IMR-90 (cell line): ENCODE measurements around the gene STX16. TPM values are rescaled to one million over a fixed set of nuclear protein-coding genes. Genes with fewer than 3 reads are reported as not detected.
A peak's percentile ranks its signal among the peaks of the same experiment; 100 is the strongest.

Experiments used
- ATAC-seq: fragments of 200-7000 bp; cut with Tn5 transposase; 2 replicates; pipeline ENCODE4 v1.9.1; 2020; ENCODE audit warnings: low read depth, mild to moderate bottlenecking, moderate library complexity
- BruUV-seq: library from RNA; stranded (reverse); fragments of 400-500 nt; replicated peaks from 2 replicates; lab custom pipeline; 2021; lab: Mats Ljungman, UMichigan
- CTCF ChIA-PET: fragments of 300-600 bp; formaldehyde crosslinking; extraction: SDS; loops from one replicate; lab custom pipeline; 2021; ENCODE audit warnings: antibody characterized with exemption; lab: Yijun Ruan, JAX
- POLR2A ChIA-PET: fragments of 300-600 bp; sonication (Branson Sonifier 250); formaldehyde crosslinking; loops from one replicate; lab custom pipeline; 2022; ENCODE audit warnings: antibody characterized with exemption; ENCODE audit not compliant: unreplicated experiment; lab: Charles Lee
- DNase-seq: peaks from one replicate; pipeline ENCODE4 v3.0.0; 2013
- H2AFZ ChIP-seq: replicated peaks from 2 replicates; pipeline ENCODE3; 2013; ENCODE audit warnings: low read length, mild to moderate bottlenecking; ENCODE audit not compliant: poor library complexity
- H2AK5ac ChIP-seq: 2 replicates; pipeline ENCODE4 v1.6.1; 2013; ENCODE audit warnings: low read depth, low read length, inconsistent platforms
- H2AK9ac ChIP-seq: replicated peaks from 2 replicates; pipeline ENCODE3; 2013; ENCODE audit warnings: mild to moderate bottlenecking, low read depth, low read length, moderate library complexity; ENCODE audit not compliant: poor library complexity
- H2BK120ac ChIP-seq: 2 replicates; pipeline ENCODE4 v1.6.1; 2013; ENCODE audit warnings: low read depth, low read length, inconsistent platforms
- H2BK15ac ChIP-seq: 3 replicates; pipeline ENCODE4 v1.6.1; 2013; ENCODE audit warnings: low read depth, low read length, inconsistent platforms
- H2BK20ac ChIP-seq: 2 replicates; pipeline ENCODE4 v1.6.1; 2013; ENCODE audit warnings: low read depth, mild to moderate bottlenecking, inconsistent platforms, low read length, moderate library complexity
- H2BK5ac ChIP-seq: 2 replicates; pipeline ENCODE4 v1.6.1; 2013; ENCODE audit warnings: mild to moderate bottlenecking, low read depth, low read length, inconsistent platforms; ENCODE audit not compliant: poor library complexity, severe bottlenecking
- H3K14ac ChIP-seq: replicated peaks from 2 replicates; pipeline ENCODE4 v1.6.1; 2013; ENCODE audit warnings: low read depth, low read length, inconsistent platforms
- H3K18ac ChIP-seq: 2 replicates; pipeline ENCODE4 v1.6.1; 2013; ENCODE audit warnings: low read depth, low read length, control low read depth
- H3K23ac ChIP-seq: 2 replicates; pipeline ENCODE4 v1.6.1; 2013; ENCODE audit warnings: low read depth, low read length, inconsistent platforms
- H3K27ac ChIP-seq: 2 replicates; pipeline ENCODE4 v1.5.1; 2013; ENCODE audit warnings: mild to moderate bottlenecking, control low read depth, low read length; ENCODE audit not compliant: insufficient read depth
- H3K27me3 ChIP-seq: 2 replicates; pipeline ENCODE4 v1.6.1; 2013; ENCODE audit warnings: low read length; ENCODE audit not compliant: control insufficient read depth, insufficient read depth
- H3K36me3 ChIP-seq: 2 replicates; pipeline ENCODE4 v1.6.1; 2013; ENCODE audit warnings: low read length, mixed read lengths; ENCODE audit not compliant: control insufficient read depth, insufficient read depth
- H3K4ac ChIP-seq: 2 replicates; pipeline ENCODE4 v1.6.1; 2013; ENCODE audit warnings: low read depth, low read length, inconsistent platforms
- H3K4me1 ChIP-seq: 2 replicates; pipeline ENCODE4 v1.6.1; 2013; ENCODE audit warnings: low read length, mixed read lengths; ENCODE audit not compliant: control insufficient read depth, insufficient read depth
- H3K4me2 ChIP-seq: 2 replicates; pipeline ENCODE4 v1.6.1; 2013; ENCODE audit warnings: low read depth, mild to moderate bottlenecking, control low read depth, low read length, moderate library complexity
- H3K4me3 ChIP-seq: 2 replicates; pipeline ENCODE4 v1.5.1; 2013; ENCODE audit warnings: low read depth, mild to moderate bottlenecking, control low read depth, low read length, moderate library complexity; ENCODE audit not compliant: insufficient read depth
- H3K56ac ChIP-seq: 2 replicates; pipeline ENCODE4 v1.6.1; 2013; ENCODE audit warnings: low read length, inconsistent platforms; ENCODE audit not compliant: insufficient read depth; ENCODE audit errors: extremely low read depth
- H3K79me1 ChIP-seq, 2 experiments: 2 replicates each; pipeline ENCODE4 v1.6.1; 2013; ENCODE audit warnings: low read length in 2 of 2, inconsistent platforms in 1 of 2, low read depth in 1 of 2
- H3K9ac ChIP-seq: 2 replicates; pipeline ENCODE4 v1.6.1; 2013; ENCODE audit warnings: low read depth, low read length, control low read depth
- H3K9me1 ChIP-seq: 2 replicates; pipeline ENCODE4 v1.6.1; 2013; ENCODE audit warnings: low read length, inconsistent platforms; ENCODE audit not compliant: insufficient read depth
- H3K9me3 ChIP-seq: 2 replicates; pipeline ENCODE4 v1.6.1; 2013; ENCODE audit warnings: low read length; ENCODE audit not compliant: control insufficient read depth, insufficient read depth
- H4K20me1 ChIP-seq: 2 replicates; pipeline ENCODE4 v1.6.1; 2013; ENCODE audit warnings: low read length, inconsistent platforms; ENCODE audit not compliant: insufficient read depth
- H4K5ac ChIP-seq: 2 replicates; pipeline ENCODE4 v1.6.1; 2013; ENCODE audit warnings: mild to moderate bottlenecking, low read depth, low read length, control low read depth
- H4K8ac ChIP-seq, 2 experiments: 2 replicates each; pipeline ENCODE4 v1.6.1; 2013; ENCODE audit warnings: low read depth in 2 of 2, low read length in 2 of 2, control low read depth in 1 of 2, inconsistent platforms in 1 of 2
- H4K91ac ChIP-seq: 2 replicates; pipeline ENCODE4 v1.6.1; 2013; ENCODE audit warnings: low read depth, low read length, inconsistent platforms; ENCODE audit not compliant: insufficient read depth
- BHLHE40 ChIP-seq: fragments of 150-350 bp; IDR thresholded peaks from 2 replicates; pipeline ENCODE4 v1.6.1; 2016; ENCODE audit warnings: mild to moderate bottlenecking, low read depth, low read length
- CEBPB ChIP-seq: IDR thresholded peaks from 2 replicates; pipeline ENCODE4 v1.6.1; 2012; ENCODE audit warnings: low read depth, low read length, improper control_type of control experiment
- FOS ChIP-seq: fragments of 150-350 bp; IDR thresholded peaks from 2 replicates; pipeline ENCODE4 v1.6.1; 2016; ENCODE audit warnings: low read depth, low read length
- MXI1 ChIP-seq: IDR thresholded peaks from 2 replicates; pipeline ENCODE4 v1.6.1; 2012; ENCODE audit warnings: low read depth, mild to moderate bottlenecking, low read length, moderate library complexity, borderline replicate concordance
- NFE2L2 ChIP-seq: fragments of 150-350 bp; IDR thresholded peaks from 2 replicates; pipeline ENCODE4 v1.6.1; 2016; ENCODE audit warnings: low read depth, mild to moderate bottlenecking, low read length
- RFX5 ChIP-seq: IDR thresholded peaks from 2 replicates; pipeline ENCODE4 v1.8.0; 2012; ENCODE audit warnings: low read depth, mild to moderate bottlenecking, low read length, moderate library complexity
- SMC3 ChIP-seq: fragments of 150-350 bp; IDR thresholded peaks from 2 replicates; pipeline ENCODE4 v1.6.1; 2016; ENCODE audit warnings: low read depth, mild to moderate bottlenecking, antibody characterized with exemption, low read length, moderate library complexity
- USF2 ChIP-seq: fragments of 150-350 bp; IDR thresholded peaks from 2 replicates; pipeline ENCODE4 v1.6.1; 2017; ENCODE audit warnings: mild to moderate bottlenecking, antibody characterized with exemption, low read length, low read depth
- WGBS, 2 experiments: methylation state at CpG; one replicate each; pipeline versions ENCODE4 v1.1.5 to v1.1.7; 2013; ENCODE audit warnings: missing lambda C conversion rate in 2 of 2; ENCODE audit not compliant: insufficient read length in 1 of 2; ENCODE audit errors: extremely low coverage in 2 of 2; 5-methylcytosine and 5-hydroxymethylcytosine counted together
- dilution Hi-C: fragments of 300-500 bp; cut with HindIII; formaldehyde crosslinking; loops from one replicate; pipeline ENCODE4 v1.14.3; 2018; ENCODE audit warnings: low sequenced_read_pairs; ENCODE audit not compliant: unreplicated experiment
- in situ Hi-C: fragments of 300-500 bp; cut with MboI; formaldehyde crosslinking; loops from 3 replicates; pipeline ENCODE4 v1.14.3; 2019; ENCODE audit warnings: low sequenced_read_pairs, inconsistent platforms, mixed read lengths
- intact Hi-C: fragments of 100-400 bp; cut with micrococcal nuclease; formaldehyde crosslinking; loops from 2 replicates; pipeline ENCODE4 v1.10.0; 2022
- polyA plus RNA-seq, 3 experiments: library from polyadenylated mRNA; depleted of rRNA; stranded (reverse); fragments of >200 nt; gene quantifications; 2 replicates each; pipeline ENCODE4 v1.2.3, GENCODE V29; 2012; ENCODE audit warnings: low replicate concordance in 1 of 3
- total RNA-seq: library from RNA; depleted of rRNA; stranded (reverse); fragments of >200 nt; gene quantifications from 2 replicates; pipeline ENCODE4 v1.2.3, GENCODE V29; 2012

Gene STX16
- total and polyA plus RNA-seq, 2 of the 4 experiments (the other 2 are of a cell fraction), result 26.9 to 58.2 TPM

- Histone ChIP-seq H2BK15ac (no peak overlapping the region), H3K9me3 (no peaks in the 10 kb centered on the region), H3K36me3 (peaks cover 42% of the 10 kb centered on the region), H4K8ac (peak overlapping the region in 1 of 2 experiments; percentile 74; a peak in 2 of 4 replicates), H2AFZ (peak overlapping the region; percentile 78), H3K27ac (peak overlapping the region; percentile 27; the same call in 1 of the 2 replicates), H3K9ac (no peak overlapping the region), H4K91ac (no peak overlapping the region), H3K14ac (no peak overlapping the region; the same call in 1 of the 2 replicates), H3K4me1 (peaks cover 6% of the 10 kb centered on the region), H3K23ac (peak overlapping the region; percentile 29; the same call in 1 of the 2 replicates), H3K4ac (no peak overlapping the region), H3K18ac (peak overlapping the region; percentile 4; the same call in 1 of the 2 replicates), H4K5ac (no peak overlapping the region; the same call in 1 of the 2 replicates), H3K56ac (no peak overlapping the region), H4K20me1 (no peaks in the 10 kb centered on the region), H3K27me3 (no peaks in the 10 kb centered on the region), H3K4me3 (no peak overlapping the region), H2BK20ac (no peak overlapping the region), H3K79me1 (no peaks in the 10 kb centered on the region), H2AK5ac (0 out of 2 replicates have a peak overlapping the region, but pooled peaks have one; percentile 18), H2BK120ac (no peak overlapping the region), H2AK9ac (peak overlapping the region; percentile 84), H3K4me2 (peak overlapping the region; percentile 8; the same call in 1 of the 2 replicates), H2BK5ac (peak overlapping the region; percentile 71), H3K9me1 (no peaks in the 10 kb centered on the region; the same call in none of the 2 replicates)
- intact Hi-C loops, result no loop called here
- CTCF ChIA-PET, result no interaction called here
- TF ChIP-seq FOS, result 0 out of 2 replicates have a peak, but pooled peaks have one; percentile 17
- TF ChIP-seq CEBPB, result peak; percentile 36; the same call in 1 of the 2 replicates
- no peak for TF ChIP-seq SMC3
- TF ChIP-seq RFX5, result peak; percentile 86
- no peak for TF ChIP-seq NFE2L2
- no peak for TF ChIP-seq USF2
- TF ChIP-seq MXI1, result no peak
- no peak for TF ChIP-seq BHLHE40
- in situ Hi-C loops, result no loop called here
- DNase-seq, result peak; percentile 78
- POLR2A ChIA-PET, result no interaction called here
- dilution Hi-C loops, result no loop called here
- ATAC-seq, result peak; percentile 87
- 67% methylated on average over 2 of the region's 11 CpGs; no CpG with 5 or more reads in 1 of the 2 experiments for WGBS, 2 experiments
- BruUV-seq, result no TSS peak
These were observed 49.2 kb downstream of the STX16 start for GRCh38 chr20:58700121-58700821.
